HL-60 (cell line): ENCODE data around the gene BGN.

ENCODE experiments used
- POLR2AphosphoS5 ChIP-seq: IDR thresholded peaks from 2 replicates; pipeline ENCODE4 v1.6.1; 2012; ENCODE audit warnings: low read depth
- TF ChIP-seq, protein P1 (sequence below): IDR thresholded peaks from one replicate; pipeline ENCODE4 v1.5.1; 2011; ENCODE audit warnings: low read length, control low read depth, inconsistent platforms; ENCODE audit not compliant: insufficient read depth

DNA sequence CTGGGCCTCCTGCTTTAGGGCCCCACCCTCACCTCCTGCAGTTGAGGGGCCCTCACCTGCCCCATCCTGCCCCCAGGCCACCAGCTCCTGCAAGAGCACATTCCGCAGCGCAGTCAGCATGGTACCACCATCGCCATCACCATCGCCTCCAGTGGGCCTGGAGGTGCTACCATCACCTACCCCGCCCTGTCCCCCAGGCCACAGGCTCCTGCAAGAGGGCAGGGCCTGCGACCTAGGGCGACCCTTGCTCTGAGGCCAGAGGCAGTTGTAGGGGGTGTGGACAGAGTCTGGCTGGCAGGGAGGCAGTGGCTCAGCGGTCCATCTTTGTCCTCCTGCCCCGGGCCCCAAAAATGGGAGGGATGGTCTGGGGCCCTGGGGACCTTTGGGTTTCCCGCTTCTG is 20.5 kb upstream of the BGN start:
- TF ChIP-seq, protein P1, sequence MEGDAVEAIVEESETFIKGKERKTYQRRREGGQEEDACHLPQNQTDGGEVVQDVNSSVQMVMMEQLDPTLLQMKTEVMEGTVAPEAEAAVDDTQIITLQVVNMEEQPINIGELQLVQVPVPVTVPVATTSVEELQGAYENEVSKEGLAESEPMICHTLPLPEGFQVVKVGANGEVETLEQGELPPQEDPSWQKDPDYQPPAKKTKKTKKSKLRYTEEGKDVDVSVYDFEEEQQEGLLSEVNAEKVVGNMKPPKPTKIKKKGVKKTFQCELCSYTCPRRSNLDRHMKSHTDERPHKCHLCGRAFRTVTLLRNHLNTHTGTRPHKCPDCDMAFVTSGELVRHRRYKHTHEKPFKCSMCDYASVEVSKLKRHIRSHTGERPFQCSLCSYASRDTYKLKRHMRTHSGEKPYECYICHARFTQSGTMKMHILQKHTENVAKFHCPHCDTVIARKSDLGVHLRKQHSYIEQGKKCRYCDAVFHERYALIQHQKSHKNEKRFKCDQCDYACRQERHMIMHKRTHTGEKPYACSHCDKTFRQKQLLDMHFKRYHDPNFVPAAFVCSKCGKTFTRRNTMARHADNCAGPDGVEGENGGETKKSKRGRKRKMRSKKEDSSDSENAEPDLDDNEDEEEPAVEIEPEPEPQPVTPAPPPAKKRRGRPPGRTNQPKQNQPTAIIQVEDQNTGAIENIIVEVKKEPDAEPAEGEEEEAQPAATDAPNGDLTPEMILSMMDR = no peak
- no peak for TF ChIP-seq POLR2AphosphoS5
